Keratinocyte (primary cell): ENCODE data around the gene COG5. TPM values are rescaled to one million over a fixed set of nuclear protein-coding genes. Genes with fewer than 3 reads are reported as not detected.
A peak's percentile ranks its signal among the peaks of the same experiment; 100 is the strongest.

Source experiments
- DNase-seq: peaks from one replicate; pipeline ENCODE4 v3.0.0-alpha.2; 2011; ENCODE audit warnings: low read depth, missing footprints, low spot score
- FAIRE-seq: peaks from 2 replicates; lab custom pipeline; 2011; peaks lifted over from hg19 to GRCh38; lab: Jason Lieb, UNC
- H2AFZ ChIP-seq: 2 replicates; pipeline ENCODE4 v1.6.0; 2012; ENCODE audit warnings: low read length, control low read depth, inconsistent platforms; ENCODE audit not compliant: control insufficient read depth
- H3K27ac ChIP-seq: 2 replicates; pipeline ENCODE4 v1.5.1; 2011; ENCODE audit warnings: low read length; ENCODE audit not compliant: control insufficient read depth, insufficient read depth
- H3K27me3 ChIP-seq: 3 replicates; pipeline ENCODE4 v1.6.0; 2011; ENCODE audit warnings: low read length; ENCODE audit not compliant: control insufficient read depth, insufficient read depth; ENCODE audit errors: extremely low read depth
- H3K36me3 ChIP-seq, 2 experiments: 2 replicates in 1 of 2; 3 replicates in 1 of 2; pipeline ENCODE4 v1.5.1; 2011; ENCODE audit warnings: low read length in 2 of 2, mild to moderate bottlenecking in 1 of 2; ENCODE audit not compliant: control insufficient read depth in 2 of 2, insufficient read depth in 2 of 2; ENCODE audit errors: extremely low read depth in 1 of 2
- H3K4me1 ChIP-seq: 3 replicates; pipeline ENCODE4 v1.5.1; 2011; ENCODE audit warnings: low read length; ENCODE audit not compliant: control insufficient read depth, insufficient read depth; ENCODE audit errors: extremely low read depth
- H3K4me2 ChIP-seq: 3 replicates; pipeline ENCODE4 v1.6.0; 2011; ENCODE audit warnings: low read depth, low read length; ENCODE audit not compliant: control insufficient read depth, insufficient read depth; ENCODE audit errors: extremely low read depth
- H3K4me3 ChIP-seq, 3 experiments: fragments of 200-600 bp in 1 of 3; sonication (generic) in 1 of 3; 2 replicates in 2 of 3; 3 replicates in 1 of 3; pipeline ENCODE4 v1.5.1; 2011 to 2016; ENCODE audit warnings: low read length in 3 of 3, mild to moderate bottlenecking in 3 of 3, control low read depth in 2 of 3, inconsistent platforms in 1 of 3, low read depth in 1 of 3, mixed read lengths in 1 of 3, mixed run types in 1 of 3, moderate library complexity in 1 of 3; ENCODE audit not compliant: control insufficient read depth in 2 of 3, insufficient read depth in 2 of 3; ENCODE audit errors: extremely low read depth in 1 of 3
- H3K79me2 ChIP-seq: 2 replicates; pipeline ENCODE4 v1.6.0; 2012; ENCODE audit warnings: low read length; ENCODE audit not compliant: control insufficient read depth, insufficient read depth
- H3K9ac ChIP-seq: 3 replicates; pipeline ENCODE4 v1.6.0; 2011; ENCODE audit warnings: low read length; ENCODE audit not compliant: control insufficient read depth, insufficient read depth; ENCODE audit errors: extremely low read depth
- H3K9me1 ChIP-seq: 3 replicates; pipeline ENCODE4 v1.6.0; 2011; ENCODE audit warnings: low read length; ENCODE audit not compliant: control insufficient read depth, insufficient read depth; ENCODE audit errors: extremely low read depth
- H3K9me3 ChIP-seq: 2 replicates; pipeline ENCODE4 v1.5.1; 2012; ENCODE audit warnings: low read depth, low read length; ENCODE audit not compliant: control insufficient read depth
- H4K20me1 ChIP-seq: 3 replicates; pipeline ENCODE4 v1.6.0; 2011; ENCODE audit warnings: low read length; ENCODE audit not compliant: control insufficient read depth, insufficient read depth; ENCODE audit errors: extremely low read depth
- EZH2 ChIP-seq: IDR thresholded peaks from one replicate; pipeline ENCODE4 v1.6.1; 2012; ENCODE audit warnings: inconsistent platforms, mild to moderate bottlenecking, low read length, moderate library complexity
- dilution Hi-C: fragments of 300-500 bp; cut with MboI; formaldehyde crosslinking; loops from one replicate; pipeline ENCODE4 v1.7.0; 2020; ENCODE audit warnings: low sequenced_read_pairs; ENCODE audit not compliant: extremely low pct_ligation_motif_present
- polyA plus RNA-seq, 5 experiments: library from polyadenylated mRNA; depleted of rRNA in 3 of 5; stranded (reverse) in 3 of 5; stranded (forward) in 1 of 5; unstranded in 1 of 5; fragments of >200 nt; gene quantifications; 1 replicate in 1 of 5; 2 replicates in 3 of 5; 3 replicates in 1 of 5; pipeline versions ENCODE4 v1.2.1 to v1.2.3, GENCODE V29; 2011 to 2012; ENCODE audit warnings: missing spikeins in 2 of 5, low read depth in 1 of 5, low replicate concordance in 1 of 5
- TF ChIP-seq, protein P1 (sequence below), 3 experiments: IDR thresholded peaks in 1 of 3; conservative IDR thresholded peaks in 1 of 3; optimal IDR thresholded peaks in 1 of 3; 2 replicates in 2 of 3; 3 replicates in 1 of 3; pipeline versions ENCODE3 to v1.5.1; 2011; ENCODE audit warnings: low read length in 3 of 3, mild to moderate bottlenecking in 3 of 3, moderate library complexity in 2 of 3, control low read depth in 1 of 3, inconsistent platforms in 1 of 3; ENCODE audit not compliant: insufficient read depth in 2 of 3; ENCODE audit errors: extremely low read depth in 1 of 3

COG5 gene
- polyA plus RNA-seq, 1 donor (not counting 4 experiments of a cell fraction or from before 2014, with no cell fraction given) = 50.7 TPM

- Histone ChIP-seq H3K79me2 (no peaks in the 10 kb centered on the region), H4K20me1 (no peaks in the 10 kb centered on the region), H3K4me2 (no peak overlapping the region), H3K27ac (no peak overlapping the region), H3K27me3 (no peaks in the 10 kb centered on the region), H2AFZ (no peak overlapping the region), H3K9me3 (no peaks in the 10 kb centered on the region), H3K4me1 (no peaks in the 10 kb centered on the region), H3K4me3 (no peak overlapping the region), H3K9ac (no peak overlapping the region), H3K36me3 (no peaks in the 10 kb centered on the region), H3K9me1 (no peaks in the 10 kb centered on the region)
- FAIRE-seq (no peak), DNase-seq (no peak)
- TF ChIP-seq EZH2 = no peak
- TF ChIP-seq, protein P1, sequence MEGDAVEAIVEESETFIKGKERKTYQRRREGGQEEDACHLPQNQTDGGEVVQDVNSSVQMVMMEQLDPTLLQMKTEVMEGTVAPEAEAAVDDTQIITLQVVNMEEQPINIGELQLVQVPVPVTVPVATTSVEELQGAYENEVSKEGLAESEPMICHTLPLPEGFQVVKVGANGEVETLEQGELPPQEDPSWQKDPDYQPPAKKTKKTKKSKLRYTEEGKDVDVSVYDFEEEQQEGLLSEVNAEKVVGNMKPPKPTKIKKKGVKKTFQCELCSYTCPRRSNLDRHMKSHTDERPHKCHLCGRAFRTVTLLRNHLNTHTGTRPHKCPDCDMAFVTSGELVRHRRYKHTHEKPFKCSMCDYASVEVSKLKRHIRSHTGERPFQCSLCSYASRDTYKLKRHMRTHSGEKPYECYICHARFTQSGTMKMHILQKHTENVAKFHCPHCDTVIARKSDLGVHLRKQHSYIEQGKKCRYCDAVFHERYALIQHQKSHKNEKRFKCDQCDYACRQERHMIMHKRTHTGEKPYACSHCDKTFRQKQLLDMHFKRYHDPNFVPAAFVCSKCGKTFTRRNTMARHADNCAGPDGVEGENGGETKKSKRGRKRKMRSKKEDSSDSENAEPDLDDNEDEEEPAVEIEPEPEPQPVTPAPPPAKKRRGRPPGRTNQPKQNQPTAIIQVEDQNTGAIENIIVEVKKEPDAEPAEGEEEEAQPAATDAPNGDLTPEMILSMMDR (optimal IDR thresholded peaks at IDR 0.05 in 1 of 3, IDR thresholded peaks at IDR 0.05 in 1 of 3, conservative IDR thresholded peaks at IDR 0.05 in 1 of 3; ENCODE audit: extremely low read depth in 1 of 3, insufficient read depth in 2 of 3, low read length in 3 of 3) = no peak
- dilution Hi-C loops = no loop called here
Observed at GRCh38 chr7:107464666-107465226, 99.0 kb downstream of the COG5 start.

GRCh38 chr7:107463139-107464078 lies 100.3 kb downstream of the COG5 start:
- TF ChIP-seq EZH2 = no peak
- TF ChIP-seq, protein P1 (optimal IDR thresholded peaks at IDR 0.05 in 1 of 3, IDR thresholded peaks at IDR 0.05 in 1 of 3, conservative IDR thresholded peaks at IDR 0.05 in 1 of 3; ENCODE audit: extremely low read depth in 1 of 3, insufficient read depth in 2 of 3, low read length in 3 of 3) = peak; percentile 81 to 87 (median 87)
- Histone ChIP-seq H3K27ac (no peak overlapping the region), H4K20me1 (no peaks in the 10 kb centered on the region), H3K4me3 (no peak overlapping the region), H3K9ac (no peak overlapping the region), H3K9me3 (no peaks in the 10 kb centered on the region), H3K79me2 (no peaks in the 10 kb centered on the region), H3K36me3 (peaks cover 0 to 3% of the 10 kb centered on the region in 2 experiments), H3K27me3 (no peaks in the 10 kb centered on the region), H2AFZ (no peak overlapping the region), H3K4me1 (no peaks in the 10 kb centered on the region), H3K9me1 (no peaks in the 10 kb centered on the region), H3K4me2 (no peak overlapping the region)
- FAIRE-seq (peak; percentile 79), DNase-seq (peak; percentile 33)
- dilution Hi-C loops = no loop called here
